NT2/D1 (cell line): ENCODE data around the gene TNPO3.

Source experiments
- SUZ12 ChIP-seq: IDR thresholded peaks from 2 replicates; pipeline ENCODE4 v1.6.1; 2011; ENCODE audit not compliant: insufficient read length, insufficient read depth; ENCODE audit errors: extremely low read depth
- YY1 ChIP-seq: IDR thresholded peaks from 2 replicates; pipeline ENCODE4 v1.6.1; 2011; ENCODE audit not compliant: insufficient read length, insufficient read depth
- ZNF274 ChIP-seq: IDR thresholded peaks from 2 replicates; pipeline ENCODE4 v1.6.1; 2011; ENCODE audit warnings: mild to moderate bottlenecking, low read depth, low read length

DNA sequence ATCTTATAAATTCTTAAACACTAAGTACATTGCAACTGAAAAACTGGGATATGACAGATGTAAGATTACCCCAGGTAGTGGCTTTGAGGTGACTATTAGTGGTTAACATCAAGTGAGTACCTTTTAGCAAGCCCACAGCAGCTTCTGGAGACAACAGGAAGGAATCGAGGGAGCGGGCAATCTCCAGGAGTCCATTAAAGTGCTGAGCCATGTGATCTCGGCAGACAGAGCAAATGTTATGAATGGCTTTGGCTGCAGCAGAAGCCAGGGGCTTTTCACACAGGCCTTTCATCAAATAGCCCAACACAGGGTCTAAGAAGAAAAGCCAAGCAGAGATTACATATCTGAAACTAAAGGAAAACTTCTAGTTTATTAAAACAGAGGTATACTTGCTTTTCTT is 68.3 kb downstream of the TNPO3 start:
- TF ChIP-seq YY1 (no peak), ZNF274 (no peak), SUZ12 (no peak)
